Measurements from ENCODE around the gene GARRE1.

Gene GARRE1

GRCh38 chr19:34300962-34301361 is 46.6 kb downstream of the GARRE1 start:
- ATAC-seq (replicated peaks) (no peak), DNase-seq (no peak)
- no peak overlapping the region for H3K4me3 Mint-ChIP-seq
- H3K27ac Mint-ChIP-seq = no peak overlapping the region
- peaks cover 37% of the 10 kb centered on the region for H3K36me3 Mint-ChIP-seq (ENCODE audit: insufficient read depth)
- H3K27me3 Mint-ChIP-seq = no peaks in the 10 kb centered on the region
- H3K9me3 Mint-ChIP-seq = no peaks in the 10 kb centered on the region
- peaks cover 7 to 11% of the 10 kb centered on the region in 2 donors for H3K4me1 Mint-ChIP-seq (ENCODE audit: low read depth in 2 of 2)

Measured in effector memory CD8-positive, alpha-beta T cell (primary cell).